ENCODE results near the gene PRMT1.
A peak's percentile ranks its signal among the peaks of the same experiment; 100 is the strongest.

The PRMT1 gene

DNA sequence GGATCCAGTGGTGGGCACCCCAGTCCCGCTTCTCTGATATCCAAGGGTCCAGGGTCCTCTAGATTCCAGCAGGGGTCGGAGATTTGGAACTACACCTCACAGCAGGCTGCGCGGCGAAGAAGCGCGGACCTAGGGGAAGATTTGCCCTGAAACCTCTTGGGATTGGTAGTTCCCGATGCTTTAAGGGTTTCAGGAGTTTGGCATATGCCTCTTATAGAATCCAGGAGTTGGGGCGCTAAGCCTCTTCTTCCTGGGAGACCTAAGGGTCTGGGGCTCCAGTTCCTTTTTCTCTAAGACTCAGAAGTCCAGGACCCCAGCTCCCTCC lies 11.0 kb upstream of the PRMT1 start:
- DNase-seq (ENCODE audit: insufficient read length, low spot score) (no peak), FAIRE-seq (no peak)

- FAIRE-seq = no peak
- DNase-seq (ENCODE audit: insufficient read length, low spot score) = no peak
These were observed 9.6 kb upstream of the PRMT1 start for GRCh38 chr19:49667473-49667872.

DNA sequence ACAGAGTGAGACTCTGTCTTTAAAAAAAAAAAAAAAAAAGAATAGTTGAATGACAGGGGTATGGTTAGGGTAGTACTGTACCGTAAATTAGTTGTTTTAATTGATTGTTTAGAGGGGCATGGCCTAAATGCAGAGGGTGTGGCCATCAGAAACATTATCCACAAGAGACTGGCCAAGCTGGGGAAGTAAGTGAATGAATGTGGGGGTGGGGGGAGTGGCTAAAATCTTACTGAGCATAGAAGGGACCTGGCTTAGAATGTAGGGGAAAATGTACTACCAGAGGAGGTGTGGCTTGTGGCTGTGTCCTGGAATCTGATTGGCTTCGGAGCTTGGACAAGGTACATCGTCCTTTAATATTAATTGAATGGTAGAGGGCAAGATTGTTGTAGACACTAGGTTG lies 7.6 kb upstream of the PRMT1 start:
- FAIRE-seq = no peak
- no peak for DNase-seq (ENCODE audit: insufficient read length, low spot score)

DNA sequence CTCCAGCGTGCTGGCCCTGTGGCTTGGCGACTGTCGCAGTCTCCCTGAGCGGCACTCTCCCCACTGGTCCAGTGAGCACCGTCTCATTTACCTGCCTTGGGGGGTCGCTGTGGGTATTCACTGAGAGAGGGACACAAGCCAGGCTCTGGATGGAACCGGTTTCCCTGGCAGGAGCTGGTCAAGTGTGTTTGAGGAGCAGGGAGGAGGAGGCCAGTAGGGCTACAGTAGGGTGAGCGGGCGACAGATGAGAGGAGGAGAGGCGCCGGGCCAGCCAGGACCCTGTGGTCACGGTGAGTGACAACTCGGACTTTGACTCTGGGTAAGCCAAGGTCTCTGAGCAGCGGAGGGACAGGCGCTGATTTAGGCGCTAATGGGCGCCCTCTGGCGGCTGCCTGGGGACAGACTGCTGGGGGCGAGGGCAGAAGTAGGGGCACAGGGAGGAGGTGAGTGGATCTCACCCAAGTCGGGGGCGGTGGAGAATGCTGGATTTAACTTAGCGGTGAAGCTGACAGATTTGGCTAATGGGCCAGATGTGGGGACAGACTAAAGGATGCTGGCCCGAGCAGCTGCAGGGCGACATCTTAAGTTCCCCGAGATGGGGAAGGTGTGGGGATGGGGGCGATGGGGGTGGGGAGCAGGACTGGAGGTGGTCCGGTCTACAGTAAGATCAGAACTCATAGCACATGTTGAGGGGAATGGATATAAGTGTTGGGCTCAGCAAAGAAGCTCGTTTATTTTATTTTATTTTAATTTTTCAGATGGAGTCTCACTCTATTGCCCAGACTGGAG lies 4.7 kb upstream of the PRMT1 start:
- DNase-seq (ENCODE audit: insufficient read length, low spot score) = peak; percentile 89
- peak; percentile 84 for FAIRE-seq

GRCh38 chr19:49676136-49676783 lies 811 bp upstream of the PRMT1 start:
- no peak for FAIRE-seq

GRCh38 chr19:49676784-49677230 lies 264 bp upstream of the PRMT1 start:
- peak; percentile 100 for FAIRE-seq

More at GRCh38 chr19:49676136-49676783, 811 bp upstream of the PRMT1 start:
- DNase-seq (ENCODE audit: insufficient read length, low spot score) = peak; percentile 82

GRCh38 chr19:49677901-49678674 lies 1.0 kb downstream of the PRMT1 start:
- no peak for DNase-seq (ENCODE audit: insufficient read length, low spot score)
- peak; percentile 86 for FAIRE-seq

More at GRCh38 chr19:49676784-49677230, 264 bp upstream of the PRMT1 start:
- peak; percentile 84 for DNase-seq (ENCODE audit: insufficient read length, low spot score)

GRCh38 chr19:49678985-49679770 lies 2.1 kb downstream of the PRMT1 start:
- FAIRE-seq (no peak), DNase-seq (ENCODE audit: insufficient read length, low spot score) (no peak)

DNA sequence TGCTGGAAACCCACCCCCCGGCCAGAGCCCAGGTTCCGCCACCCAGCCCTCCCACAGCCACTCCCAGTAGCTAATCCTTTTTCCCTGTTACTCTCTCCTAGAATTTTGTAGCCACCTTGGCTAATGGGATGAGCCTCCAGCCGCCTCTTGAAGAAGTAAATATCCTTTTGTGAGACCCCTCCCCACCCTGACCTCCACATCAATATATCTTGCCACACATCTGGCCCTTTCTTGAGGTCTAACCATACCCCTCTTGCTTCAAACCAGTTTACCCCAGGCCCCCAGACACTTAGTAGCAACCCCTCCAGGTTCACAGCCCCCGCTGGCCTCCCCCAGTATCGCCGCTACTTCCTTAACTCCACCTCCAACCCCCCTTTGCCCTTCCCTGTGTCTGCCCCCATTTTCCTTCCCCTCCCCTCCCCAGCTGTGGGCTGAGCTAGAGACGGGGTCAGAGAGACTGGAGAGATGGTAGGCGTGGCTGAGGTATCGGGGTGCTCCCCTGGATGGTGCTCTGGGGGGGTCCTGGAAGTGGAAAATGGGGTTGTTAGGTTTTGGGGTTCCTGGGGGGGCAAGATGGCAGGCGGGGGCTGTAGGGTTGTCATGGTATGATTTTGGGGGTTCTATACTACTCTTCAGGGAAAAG lies 2.8 kb downstream of the PRMT1 start:
- FAIRE-seq (no peak), DNase-seq (ENCODE audit: insufficient read length, low spot score) (no peak)

GRCh38 chr19:49680421-49681351 lies 3.6 kb downstream of the PRMT1 start:
- peak; percentile 85 for FAIRE-seq
- DNase-seq (ENCODE audit: insufficient read length, low spot score) = peak; percentile 94

GRCh38 chr19:49681830-49682229 lies 4.8 kb downstream of the PRMT1 start:
- DNase-seq (ENCODE audit: insufficient read length, low spot score) = no peak
- FAIRE-seq = no peak

GRCh38 chr19:49682274-49682673 lies 5.2 kb downstream of the PRMT1 start:
- FAIRE-seq (no peak), DNase-seq (ENCODE audit: insufficient read length, low spot score) (no peak)

DNA sequence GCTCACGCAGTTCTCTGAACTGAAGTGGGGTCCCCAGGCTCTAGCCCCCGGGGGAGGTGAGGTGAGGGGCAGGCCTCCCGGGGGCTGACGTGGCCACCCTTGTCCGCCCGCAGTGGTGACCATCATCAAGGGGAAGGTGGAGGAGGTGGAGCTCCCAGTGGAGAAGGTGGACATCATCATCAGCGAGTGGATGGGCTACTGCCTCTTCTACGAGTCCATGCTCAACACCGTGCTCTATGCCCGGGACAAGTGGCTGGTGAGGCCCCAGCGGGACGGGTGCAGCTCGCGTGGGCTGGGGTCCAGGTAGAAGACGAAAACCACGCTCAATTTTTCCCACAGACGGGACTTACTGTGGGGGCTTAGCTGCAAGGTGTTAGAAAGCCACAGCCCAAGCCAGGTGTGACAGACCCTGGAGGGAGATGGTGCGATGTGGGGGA lies 6.8 kb downstream of the PRMT1 start:
- DNase-seq (ENCODE audit: insufficient read length, low spot score) (no peak), FAIRE-seq (no peak)

DNA sequence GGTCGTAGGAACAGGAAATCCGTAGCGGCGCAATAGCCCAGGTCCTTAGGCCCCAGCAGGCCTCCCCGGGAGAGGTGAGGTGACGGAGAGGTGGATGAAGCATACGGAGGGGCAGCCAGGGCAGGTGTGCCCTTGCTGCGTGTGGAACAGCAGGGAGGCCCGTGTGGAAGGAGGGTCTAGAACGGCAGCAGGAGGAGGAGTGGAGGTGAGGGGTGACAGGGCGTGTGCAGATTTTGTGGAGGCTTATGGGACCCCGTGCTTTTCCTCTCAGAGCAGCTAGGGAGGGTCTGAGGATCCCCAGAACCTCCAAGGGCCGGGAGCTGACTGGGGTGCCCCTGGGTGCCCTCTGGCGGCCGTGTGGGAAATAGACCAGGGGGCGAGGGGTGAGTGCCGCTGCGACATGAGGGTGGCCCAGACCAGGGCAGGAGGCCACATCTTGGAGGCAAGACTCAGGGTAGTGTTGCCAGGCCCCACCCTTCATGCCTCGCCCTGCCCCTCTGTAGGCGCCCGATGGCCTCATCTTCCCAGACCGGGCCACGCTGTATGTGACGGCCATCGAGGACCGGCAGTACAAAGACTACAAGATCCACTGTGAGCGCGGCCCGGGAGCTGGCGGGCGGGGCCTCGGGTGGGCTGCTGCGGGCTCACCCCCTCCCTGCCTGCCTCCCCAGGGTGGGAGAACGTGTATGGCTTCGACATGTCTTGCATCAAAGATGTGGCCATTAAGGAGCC lies 7.3 kb downstream of the PRMT1 start:
- no peak for DNase-seq (ENCODE audit: insufficient read length, low spot score)

DNA sequence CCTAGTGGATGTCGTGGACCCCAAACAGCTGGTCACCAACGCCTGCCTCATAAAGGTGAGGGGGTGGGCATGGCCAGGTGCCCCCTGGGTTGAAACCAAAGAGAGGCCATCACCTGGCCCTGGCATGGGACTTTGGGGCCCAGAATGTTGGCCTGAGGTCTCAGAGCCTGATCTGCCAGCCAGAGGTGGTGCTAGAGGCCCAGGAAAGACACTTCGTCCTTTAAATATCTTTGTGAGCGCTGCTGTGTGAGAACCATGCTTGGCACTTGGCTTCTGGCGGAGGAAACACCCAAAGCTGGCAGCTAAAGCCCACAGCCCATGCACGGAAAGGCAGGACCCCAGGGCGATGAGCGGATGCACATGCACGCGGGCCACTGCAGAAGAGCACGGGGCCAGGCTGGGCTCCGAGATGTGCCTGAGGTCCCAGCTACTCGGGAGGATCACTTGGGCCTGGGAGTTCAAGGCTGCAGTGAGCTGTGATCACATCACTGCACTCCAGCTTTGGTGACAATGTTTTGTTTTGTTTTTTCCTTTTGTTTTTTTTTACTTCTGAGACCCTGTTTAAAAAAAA lies 8.0 kb downstream of the PRMT1 start:
- DNase-seq (ENCODE audit: insufficient read length, low spot score) (no peak), FAIRE-seq (no peak)

More for the DNA sequence above, 7.3 kb downstream of the PRMT1 start:
- FAIRE-seq = no peak

- FAIRE-seq = no peak
- no peak for DNase-seq (ENCODE audit: insufficient read length, low spot score)
These were observed 8.8 kb downstream of the PRMT1 start for GRCh38 chr19:49685845-49686332.

- FAIRE-seq = no peak
- no peak for DNase-seq (ENCODE audit: insufficient read length, low spot score)
These were observed 9.5 kb downstream of the PRMT1 start for GRCh38 chr19:49686503-49687088.

DNA sequence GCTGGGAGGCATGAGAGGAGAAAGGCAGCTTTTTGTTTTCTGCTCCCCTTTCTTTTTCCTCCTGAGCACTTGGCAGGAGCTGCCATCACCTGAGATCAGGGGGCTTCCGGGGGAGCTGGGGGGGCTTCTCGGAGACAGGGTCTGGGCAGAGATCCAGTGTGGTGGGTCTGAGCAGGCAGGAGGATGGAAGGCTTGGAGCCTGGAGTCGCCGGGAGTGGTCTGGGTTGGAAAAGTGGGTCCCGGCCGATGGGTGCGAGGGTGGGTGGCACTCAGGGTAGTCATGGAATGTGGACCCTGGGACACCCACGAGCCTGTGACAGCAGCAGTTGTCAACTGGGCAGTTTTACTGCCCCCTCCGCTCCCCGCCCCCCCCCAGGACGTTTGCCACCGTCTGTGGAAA lies 10.1 kb downstream of the PRMT1 start:
- no peak for FAIRE-seq

More for the DNA sequence above, 10.1 kb downstream of the PRMT1 start:
- no peak for DNase-seq (ENCODE audit: insufficient read length, low spot score)

Measured in GM19239 (cell line).